ENCODE data around the gene COPZ1. TPM values are rescaled to one million over a fixed set of nuclear protein-coding genes. Genes with fewer than 3 reads are reported as not detected.
"Not testable (repeated sequence)": the region's sequence is repeated elsewhere in the genome, so short reads cannot be mapped to it uniquely, and the experiment has no call there.

Gene COPZ1
- total RNA-seq, 1 donor from 2014 or later = 114 TPM

DNA sequence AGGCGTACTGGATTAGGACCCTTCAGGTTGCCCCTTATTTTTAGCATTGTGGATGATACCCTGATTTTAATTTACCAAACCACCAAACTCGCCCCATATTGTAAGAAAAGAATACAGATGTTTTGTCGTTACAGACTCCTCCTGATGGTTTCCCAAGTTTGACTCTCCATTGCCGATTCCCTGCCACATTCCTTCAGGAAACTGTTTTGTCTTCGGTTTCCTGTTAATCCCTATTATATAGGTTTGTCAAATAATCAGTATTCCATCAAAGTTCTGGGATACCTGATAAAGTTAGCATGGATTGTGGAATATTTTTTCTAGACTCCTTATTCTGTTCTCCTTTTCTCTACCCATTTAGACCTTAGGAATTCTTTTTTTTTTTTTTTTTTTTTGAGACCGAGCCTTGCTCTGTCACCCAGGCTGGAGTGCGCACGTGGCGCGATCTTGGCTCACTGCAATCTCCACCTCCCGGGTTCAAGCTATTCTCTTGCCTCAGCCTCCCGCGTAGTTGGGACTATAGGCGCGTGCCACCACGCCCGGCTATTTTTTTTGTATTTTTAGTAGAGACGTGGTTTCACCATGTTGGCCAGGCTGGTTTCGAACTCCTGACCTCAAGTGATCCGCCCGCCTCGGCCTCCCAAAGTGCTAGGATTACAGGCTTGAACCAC is 645 bp downstream of the COPZ1 start:
- not testable (repeated sequence) for ATAC-seq

DNA sequence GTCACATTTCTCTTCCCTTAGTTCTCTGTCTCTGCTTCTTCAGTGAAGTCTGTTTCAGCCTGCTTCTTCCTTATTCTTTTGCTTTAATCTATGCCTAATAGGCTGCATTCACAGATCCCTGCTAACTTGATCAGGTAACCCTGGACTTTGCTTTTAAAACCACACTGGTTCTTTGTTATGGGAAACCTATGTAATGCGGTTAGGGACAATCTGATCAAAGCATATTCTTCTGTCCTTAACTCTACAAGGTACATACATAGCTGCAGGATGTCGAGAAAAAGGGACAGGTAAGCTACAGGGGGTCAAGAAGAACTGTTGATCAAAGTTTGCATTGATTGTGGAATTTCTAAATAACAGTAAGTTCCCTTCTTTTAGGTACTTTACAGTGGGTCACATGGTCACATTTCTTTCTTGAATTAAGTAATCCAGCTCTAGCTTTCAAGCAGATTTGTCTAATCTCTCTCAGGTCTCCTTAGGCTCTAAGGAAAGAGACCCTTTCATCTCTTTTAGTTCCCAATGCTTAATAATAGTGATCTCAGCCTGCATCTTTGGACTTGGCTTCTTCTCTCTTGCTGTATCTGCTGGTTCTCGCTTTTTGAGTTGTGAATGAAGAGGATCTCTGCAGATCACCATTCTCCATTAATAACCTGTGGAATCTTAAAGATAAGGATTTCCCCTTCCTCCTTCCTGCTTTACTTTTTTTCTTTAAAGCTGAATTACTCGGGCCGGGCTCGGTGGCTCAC is 3.8 kb downstream of the COPZ1 start:
- DNase-seq (no peak), ATAC-seq (no peak)
- intact Hi-C loops (cut with micrococcal nuclease) = no loop called here

More for the DNA sequence above, 645 bp downstream of the COPZ1 start:
- DNase-seq; intact Hi-C loops (cut with micrococcal nuclease): not testable (repeated sequence)

DNA sequence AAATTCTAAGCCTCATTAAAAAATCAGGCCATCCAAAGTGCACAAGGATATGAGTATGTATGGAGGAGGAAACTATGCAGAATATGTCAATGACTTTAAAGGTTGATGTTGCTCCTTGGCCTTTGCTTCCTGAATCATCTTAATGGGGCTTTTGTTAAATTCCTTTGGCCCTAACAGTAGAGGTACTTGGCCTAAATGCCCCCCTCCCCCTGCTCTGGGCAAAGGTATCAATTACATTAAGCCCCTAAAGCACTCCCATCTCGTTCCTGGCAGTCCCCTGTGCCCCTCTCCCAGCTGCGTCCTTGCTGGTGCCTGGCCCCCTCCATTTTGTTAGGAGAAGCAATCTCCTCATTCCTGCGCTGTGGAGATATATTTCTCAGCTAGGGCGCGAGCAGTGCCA is 4.8 kb downstream of the COPZ1 start:
- DNase-seq (no peak), ATAC-seq (no peak)
- intact Hi-C loops (cut with micrococcal nuclease) = no loop called here

DNA sequence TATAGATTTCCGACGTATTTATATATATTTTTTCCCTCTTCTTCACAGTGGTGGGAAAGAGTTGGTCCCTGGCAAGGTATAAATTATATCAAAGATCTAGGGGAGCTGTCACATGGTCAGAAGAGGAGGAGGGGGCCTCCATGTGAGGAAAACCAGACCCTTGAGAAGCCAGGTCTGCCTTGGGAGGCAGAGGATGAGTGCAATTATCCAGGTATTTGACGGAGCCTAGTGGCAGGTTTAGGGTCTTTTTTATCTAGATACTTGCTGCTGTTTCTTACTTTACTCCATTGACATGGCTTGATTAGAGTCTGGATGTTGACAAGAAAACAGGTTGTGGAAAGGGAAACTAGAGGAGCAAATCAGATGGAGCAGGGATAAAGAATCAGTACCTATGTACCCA is 5.5 kb downstream of the COPZ1 start:
- DNase-seq (no peak), ATAC-seq (no peak)
- intact Hi-C loops (cut with micrococcal nuclease) = no loop called here

DNA sequence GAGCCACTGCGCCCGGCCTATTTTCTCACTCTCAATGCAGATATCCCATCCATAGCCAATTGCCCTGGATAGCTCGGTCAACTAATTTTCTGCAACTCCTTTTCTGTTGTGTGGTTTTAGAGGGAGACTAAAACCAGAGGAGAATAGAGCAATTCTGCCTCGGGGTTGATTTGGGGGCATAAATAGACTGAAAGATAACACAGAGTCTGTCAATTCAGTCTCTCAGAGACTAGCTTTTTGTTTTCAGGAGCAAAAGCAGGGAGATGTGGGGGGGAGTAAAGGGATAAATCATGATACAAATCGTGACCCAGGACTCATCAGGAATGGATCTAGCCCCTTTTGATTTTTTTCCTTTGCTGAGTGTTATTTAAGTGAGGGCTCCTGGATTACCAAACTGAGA is 6.5 kb downstream of the COPZ1 start:
- intact Hi-C loops (cut with micrococcal nuclease) = no loop called here
- ATAC-seq = no peak
- no peak for DNase-seq

DNA sequence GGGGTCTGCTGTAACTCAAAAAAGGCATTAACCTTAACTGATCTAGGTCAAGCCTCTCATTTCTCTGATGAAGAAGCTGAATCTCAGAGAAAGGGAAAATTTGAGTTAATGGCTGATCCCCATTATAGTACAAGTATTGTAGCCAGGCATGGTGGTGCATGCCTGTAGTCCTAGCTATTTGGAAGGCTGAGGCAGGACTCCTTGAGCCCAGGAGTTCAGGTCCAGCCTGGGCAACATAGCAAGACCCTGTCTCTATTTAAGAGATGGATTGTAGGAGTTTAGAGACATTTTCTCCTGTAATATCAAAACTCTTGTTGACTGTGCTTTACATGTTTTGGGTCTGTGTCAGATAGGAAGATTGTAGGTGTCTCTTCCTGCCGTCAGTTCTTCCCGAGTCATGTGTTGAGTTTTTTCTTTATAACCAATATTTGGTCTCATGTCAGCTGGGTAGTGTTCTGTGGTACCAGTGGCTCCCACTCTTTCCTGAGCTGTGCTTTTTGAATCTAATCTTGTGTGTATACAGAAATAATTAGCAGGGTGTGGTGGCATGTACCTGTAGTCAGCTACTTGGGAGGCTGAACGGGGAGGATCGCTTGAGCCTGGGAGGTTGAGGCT is 8.6 kb downstream of the COPZ1 start:
- ATAC-seq (no peak), DNase-seq (no peak)
- intact Hi-C loops (cut with micrococcal nuclease) = no loop called here

DNA sequence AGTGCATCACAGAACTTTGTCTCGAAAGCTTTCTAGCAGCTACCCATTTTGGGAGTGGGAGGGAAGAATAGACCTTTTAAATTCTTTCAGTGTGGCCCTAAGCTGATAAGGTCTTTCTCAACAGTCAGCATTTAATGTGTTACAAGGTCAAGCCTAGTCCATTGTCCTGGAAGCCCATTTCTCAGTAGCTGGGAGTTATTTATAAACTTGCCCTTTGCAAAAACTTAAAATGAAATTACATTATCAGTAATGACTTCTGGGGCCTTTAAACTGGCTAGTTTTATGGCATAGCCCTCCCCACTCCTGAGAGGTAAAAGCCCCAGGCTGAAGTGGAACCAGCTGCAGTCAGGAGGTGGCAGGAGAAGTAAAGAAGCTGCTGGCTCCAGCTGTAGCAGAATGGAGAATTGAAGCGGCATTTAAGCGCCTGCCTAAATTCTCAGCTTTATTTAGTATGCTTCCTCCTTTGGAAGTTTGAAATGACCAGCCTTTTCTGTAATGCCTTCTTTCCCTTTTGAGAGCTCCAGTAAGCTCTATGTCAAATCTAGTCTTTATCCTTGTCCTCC is 12.4 kb downstream of the COPZ1 start:
- DNase-seq = no peak
- ATAC-seq = peak; percentile 81
- intact Hi-C loops (cut with micrococcal nuclease) = no loop called here

DNA sequence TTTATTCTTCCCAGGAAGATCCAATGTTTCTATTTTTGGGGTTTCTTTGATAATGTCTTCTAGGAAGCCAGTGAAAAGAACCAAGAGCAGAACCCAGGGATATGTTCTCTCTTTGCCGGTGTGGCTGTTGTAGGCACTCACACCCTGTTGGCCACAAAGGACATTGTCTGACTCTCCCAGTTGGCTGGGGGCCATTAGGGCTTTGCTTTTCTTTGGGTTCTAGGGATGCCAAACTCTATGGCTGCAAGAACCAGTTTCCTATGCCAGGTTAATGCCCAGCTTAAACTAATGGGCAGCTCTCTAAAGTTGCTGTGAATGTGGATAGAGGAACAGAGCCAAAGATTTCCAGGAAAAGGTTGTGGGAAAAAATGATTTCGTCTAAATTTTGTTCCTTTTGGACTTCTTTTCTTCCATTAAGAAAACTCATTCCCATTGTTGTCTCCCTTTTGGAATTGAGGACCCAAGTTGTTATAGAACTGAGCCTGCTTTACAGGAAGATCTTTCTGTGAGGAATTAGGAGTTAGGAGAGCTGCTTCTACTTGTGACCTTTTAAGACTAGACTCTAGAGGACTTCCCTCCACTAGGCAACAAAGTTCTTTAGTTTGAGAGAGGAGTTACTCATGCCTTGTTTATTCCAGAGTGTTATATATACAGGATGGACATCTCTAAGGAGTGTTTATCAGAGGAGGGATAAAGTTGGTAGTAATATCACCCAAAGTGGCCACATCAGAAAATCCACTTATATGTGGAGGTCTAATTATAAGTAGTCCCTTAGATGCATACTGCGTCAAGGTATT is 13.1 kb downstream of the COPZ1 start:
- intact Hi-C loops (cut with micrococcal nuclease) = no loop called here
- DNase-seq (no peak), ATAC-seq (peak; percentile 64)

DNA sequence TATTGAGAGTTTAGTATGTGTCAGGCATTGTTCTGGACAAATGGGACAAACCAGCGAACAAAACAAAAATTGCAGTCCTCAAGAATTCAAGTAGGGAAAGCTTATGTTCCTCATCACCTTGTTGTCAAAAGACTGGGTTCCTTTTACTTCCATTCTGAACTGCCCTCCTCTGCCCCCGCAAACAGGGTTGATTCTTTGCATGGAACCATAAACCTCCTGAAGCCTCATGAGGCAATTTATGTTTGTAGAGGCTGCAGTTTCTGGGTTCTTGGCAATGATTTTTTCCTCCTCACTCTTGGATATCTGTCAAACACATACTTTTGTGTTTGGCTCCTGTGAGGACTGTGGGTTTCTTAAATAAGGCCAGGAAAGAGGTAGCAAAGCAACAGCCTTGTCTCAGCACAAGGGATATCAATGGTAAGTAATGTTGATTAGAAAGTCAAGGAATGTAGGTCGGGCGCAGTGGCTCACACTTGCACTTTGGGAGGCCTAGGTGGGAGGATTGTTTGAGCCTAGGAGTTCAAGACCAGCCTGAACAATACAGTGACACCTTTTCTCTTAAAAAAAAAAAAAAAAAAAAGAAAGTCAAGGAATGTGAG is 13.9 kb downstream of the COPZ1 start:
- DNase-seq (no peak), ATAC-seq (no peak)
- intact Hi-C loops (cut with micrococcal nuclease) = no loop called here

DNA sequence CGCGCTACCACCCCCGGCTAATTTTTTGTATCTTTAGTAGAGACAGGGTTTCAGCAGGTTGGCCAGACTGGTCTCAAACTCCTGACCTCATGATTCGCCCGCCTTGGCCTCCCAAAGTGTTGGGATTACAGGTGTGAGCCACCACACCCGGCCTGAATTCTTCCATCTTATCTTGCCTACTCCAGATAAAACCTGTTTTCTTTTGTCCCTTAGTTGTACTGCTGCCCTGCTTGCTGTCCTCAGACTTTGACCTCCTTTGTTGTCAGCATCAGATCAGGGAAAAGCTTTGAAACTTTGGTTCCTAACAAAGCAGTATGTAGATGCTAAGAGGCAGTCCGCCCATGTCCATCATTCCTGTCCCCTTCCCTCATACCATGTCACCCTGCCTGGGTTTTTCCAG is 15.9 kb downstream of the COPZ1 start:
- DNase-seq = no peak
- no peak for ATAC-seq
- intact Hi-C loops (cut with micrococcal nuclease) = no loop called here

DNA sequence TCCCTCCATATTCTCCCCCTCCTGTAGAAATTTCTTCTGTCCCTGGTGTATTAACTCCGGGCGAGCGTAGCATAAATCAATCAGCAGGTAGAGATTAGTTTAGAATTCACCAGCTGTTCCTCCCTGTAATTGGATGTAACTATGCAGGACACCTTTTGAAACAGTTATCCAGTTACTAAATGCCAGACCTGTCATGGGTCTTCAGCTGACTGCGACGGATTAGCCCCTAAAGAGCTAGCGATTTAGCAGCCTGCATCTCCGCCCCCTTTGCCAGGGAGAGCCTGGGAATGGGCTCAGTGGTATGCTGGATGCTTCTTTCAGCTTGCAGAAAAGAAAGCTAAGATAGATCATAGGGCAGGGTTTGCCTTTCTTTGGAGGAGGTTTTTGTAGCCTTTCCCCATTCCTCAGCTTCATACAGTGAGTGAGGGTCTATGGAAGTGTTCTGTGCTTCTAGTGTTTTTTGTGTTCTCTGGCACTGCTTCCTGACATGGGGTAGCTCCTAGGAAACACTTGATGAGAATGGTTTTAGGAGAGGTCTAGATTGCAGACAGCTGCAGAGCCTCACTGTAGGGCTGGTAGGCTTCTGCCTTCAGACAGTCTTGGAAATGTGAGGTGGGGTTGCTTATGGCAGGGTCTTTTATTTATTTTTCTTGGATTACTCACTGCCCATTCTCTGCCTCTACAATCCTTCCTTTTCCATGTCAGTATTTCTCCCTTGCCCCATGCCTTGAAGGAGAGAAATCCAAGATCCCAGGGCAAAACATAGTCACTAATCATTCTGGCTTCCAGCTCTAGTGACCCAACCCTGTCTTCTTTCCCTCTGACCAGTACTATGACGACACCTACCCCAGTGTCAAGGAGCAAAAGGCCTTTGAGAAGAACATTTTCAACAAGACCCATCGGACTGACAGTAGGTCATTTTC is 16.7 kb downstream of the COPZ1 start:
- DNase-seq = no peak
- intact Hi-C loops (cut with micrococcal nuclease) = no loop called here
- ATAC-seq = no peak

DNA sequence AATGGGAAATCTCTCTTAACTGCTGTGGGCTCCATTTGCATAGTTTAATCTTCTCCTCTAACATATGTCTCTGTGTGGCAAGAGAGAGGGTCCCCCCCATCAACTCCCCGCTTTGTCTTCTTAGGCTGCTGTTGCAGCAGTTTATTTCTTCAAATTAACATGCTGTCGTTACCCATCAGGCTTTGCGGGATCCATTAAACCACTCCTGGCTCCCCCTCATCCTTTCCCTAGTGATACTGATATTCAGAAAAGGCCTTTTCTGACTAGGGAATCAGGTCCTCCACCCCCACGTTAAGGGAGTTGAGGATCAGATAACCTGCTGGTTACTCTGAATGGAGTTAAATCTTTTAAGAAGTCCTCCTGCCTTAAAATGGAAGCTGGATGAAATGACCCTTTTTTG is 24.1 kb downstream of the COPZ1 start:
- DNase-seq (no peak), ATAC-seq (no peak)
- intact Hi-C loops (cut with micrococcal nuclease) = no loop called here

DNA sequence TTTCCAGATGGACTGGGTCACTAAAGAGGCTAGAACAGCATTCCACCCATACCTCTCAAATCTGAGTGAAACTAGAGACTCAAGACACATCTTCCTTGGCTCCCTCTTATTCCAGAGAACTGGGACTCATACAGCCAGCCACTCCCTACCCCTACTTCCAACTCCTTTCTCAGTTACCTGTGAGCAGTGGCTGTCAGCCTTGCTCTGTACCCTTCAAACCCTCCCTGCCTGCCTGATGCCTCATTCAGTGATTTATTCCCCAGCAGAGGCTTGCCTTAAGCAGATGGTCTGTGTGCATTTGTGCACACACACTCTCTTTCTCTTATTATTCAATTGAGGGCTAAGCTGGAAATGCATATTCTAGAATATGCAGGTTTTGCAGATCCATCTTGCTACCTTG is 24.7 kb downstream of the COPZ1 start:
- ATAC-seq (no peak), DNase-seq (no peak)
- intact Hi-C loops (cut with micrococcal nuclease) = no loop called here

DNA sequence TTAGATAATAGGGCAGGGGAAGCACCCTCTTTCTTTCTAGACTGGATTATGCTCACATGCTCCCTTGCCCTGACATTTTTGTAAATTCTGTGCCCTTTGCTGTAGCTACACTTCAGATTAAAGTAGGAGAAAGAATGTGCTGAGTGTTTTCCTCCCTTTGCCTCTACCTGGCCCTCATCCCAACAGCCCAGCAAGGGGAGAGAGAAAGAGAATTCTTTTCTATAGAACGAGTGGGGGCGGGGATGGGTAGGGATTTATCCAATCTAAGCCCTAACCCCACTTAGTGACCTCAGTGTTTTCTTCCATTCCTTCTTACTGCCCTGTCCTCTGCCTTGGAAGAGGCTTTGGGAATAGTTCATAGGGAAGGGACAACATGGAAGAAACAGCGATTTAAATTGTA is 25.8 kb downstream of the COPZ1 start:
- no peak for ATAC-seq

DNA sequence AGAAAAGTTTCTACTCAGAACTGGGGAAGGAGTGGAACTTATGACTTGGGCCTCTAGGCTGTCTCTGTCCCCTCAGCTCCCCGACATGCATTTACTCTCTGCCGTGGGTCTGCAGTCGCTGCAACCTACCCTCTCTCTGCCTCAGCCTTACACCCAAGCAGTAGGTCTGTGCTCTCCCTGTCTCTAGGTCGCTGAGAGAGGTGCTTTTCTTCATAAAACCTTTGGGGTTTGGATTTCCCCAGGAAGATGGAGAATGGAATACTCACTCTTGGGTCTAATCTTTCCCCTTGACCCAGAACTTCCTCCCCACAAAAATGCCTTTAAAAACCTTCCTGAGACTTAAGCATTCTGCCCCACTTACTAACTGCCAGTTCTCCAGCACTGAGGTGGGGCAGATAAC is 26.4 kb downstream of the COPZ1 start:
- intact Hi-C loops (cut with micrococcal nuclease) = no loop called here
- peak; percentile 16 for ATAC-seq
- DNase-seq = no peak

More for the DNA sequence above, 25.8 kb downstream of the COPZ1 start:
- intact Hi-C loops (cut with micrococcal nuclease) = no loop called here
- no peak for DNase-seq

DNA sequence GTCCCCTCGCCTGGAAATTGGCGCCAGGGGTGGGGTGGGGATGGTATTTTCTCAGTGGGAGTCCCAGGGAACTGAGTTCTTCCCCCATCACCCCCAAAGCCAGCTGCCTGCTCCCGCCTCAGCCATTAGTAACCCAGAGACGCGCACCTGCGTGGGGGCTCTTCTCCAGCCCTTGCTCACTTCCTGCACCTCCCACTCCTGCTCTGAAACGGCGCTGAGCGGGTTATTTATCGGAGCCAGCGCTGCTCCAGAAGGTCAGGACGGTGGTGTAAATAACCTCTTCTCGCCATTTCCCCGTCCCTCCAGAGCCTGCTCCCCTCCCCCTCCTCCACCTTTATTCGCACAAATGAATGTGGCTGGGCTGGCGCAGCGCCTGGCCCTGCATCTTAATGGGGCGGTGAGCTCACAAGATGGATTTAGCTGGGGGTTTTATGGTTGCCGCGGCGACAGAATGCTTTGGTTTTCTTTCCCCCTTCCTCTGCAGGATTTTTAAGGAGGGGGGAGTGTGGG is 27.1 kb downstream of the COPZ1 start:
- ATAC-seq = peak; percentile 84

DNA sequence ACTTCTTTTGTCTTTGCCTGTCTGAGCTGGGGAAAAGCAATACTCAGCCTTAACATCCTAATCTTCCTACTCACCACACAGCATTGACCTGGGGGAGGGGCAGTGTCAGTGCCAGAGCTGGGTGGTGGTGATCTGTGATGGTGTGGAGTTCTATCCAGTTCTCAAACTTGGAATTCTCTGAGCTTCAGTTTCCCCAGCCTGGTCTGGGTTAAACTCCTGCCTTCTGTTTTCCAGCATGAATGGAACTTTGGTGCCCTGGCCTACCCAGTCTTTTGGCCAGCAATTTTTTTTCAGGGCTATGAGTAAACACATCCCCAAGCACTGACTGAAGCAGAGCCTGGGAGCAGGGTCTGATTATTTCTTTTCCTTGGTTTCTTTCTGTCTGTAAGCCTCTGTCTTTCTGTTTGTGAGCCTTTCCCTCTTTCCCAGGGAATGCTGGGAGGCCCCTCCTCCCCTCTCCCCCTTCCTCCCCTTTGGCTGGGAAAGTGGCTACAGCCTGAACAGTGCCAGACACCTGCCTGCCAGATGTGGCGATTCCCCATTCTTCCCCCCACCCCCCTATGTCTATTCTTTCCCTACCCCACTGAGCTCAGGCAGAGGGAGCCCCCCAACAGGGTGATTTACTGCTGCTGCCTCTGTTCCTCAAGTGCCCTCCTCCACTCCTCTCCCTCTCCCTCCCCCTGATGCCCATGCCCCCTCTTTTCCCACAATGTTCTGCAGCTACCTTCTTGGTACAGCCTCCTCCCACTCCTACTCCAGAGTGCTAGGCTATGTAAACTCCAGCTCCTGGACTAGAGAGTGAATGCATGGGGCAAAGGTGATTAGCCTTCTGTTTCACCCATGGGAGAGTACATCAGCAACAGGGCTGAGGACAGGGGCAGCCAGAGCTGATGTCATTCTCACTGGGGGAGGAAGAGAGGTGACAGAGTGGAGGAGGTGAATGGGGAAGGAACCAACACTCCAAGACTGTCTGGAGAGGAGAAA is 28.3 kb downstream of the COPZ1 start:
- no peak for DNase-seq
- intact Hi-C loops (cut with micrococcal nuclease) = no loop called here
- peak; percentile 61 for ATAC-seq

More for the DNA sequence above, 27.1 kb downstream of the COPZ1 start:
- DNase-seq = peak; percentile 76
- intact Hi-C loops (cut with micrococcal nuclease) = no loop called here

All from left ventricle myocardium superior (tissue), 1 donor.